GM12891 (cell line): Measurements from ENCODE around the gene SIGLEC1.

Experiments
- POLR2A ChIP-seq: IDR thresholded peaks from 2 replicates; pipeline ENCODE4 v1.6.1; 2011; ENCODE audit warnings: low read depth, low read length, control low read depth
- POLR2AphosphoS5 ChIP-seq: IDR thresholded peaks from 2 replicates; pipeline ENCODE4 v1.6.1; 2011; ENCODE audit warnings: low read depth, low read length, control low read depth
- SPI1 ChIP-seq: IDR thresholded peaks from 2 replicates; pipeline ENCODE4 v1.6.1; 2011; ENCODE audit warnings: low read depth, low read length, control low read depth

DNA sequence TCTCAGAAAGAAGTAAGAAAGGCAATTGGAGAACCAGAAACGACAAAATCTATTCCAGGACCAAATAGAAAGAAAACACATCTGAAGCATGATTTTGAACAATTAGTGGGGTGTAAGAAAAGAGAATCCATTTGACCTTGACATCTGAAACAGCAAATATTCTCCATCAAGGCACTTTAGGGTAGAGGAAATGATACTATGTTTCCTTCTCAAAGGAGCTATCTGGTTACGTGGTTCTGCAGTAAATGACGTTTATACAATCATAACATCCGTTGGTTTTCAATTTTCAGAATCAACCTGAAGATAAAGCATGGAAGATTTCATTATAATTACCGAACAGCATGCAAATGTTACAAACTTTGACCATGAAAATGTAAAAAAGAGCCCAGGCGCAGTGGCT lies 8.2 kb upstream of the SIGLEC1 start:
- TF ChIP-seq POLR2A (no peak), POLR2AphosphoS5 (no peak), SPI1 (0 out of 2 replicates have a peak, but pooled peaks have one; percentile 1)
